AG09319 (cell line): Measurements from ENCODE around the gene AMMECR1.

Experiments
- DNase-seq: peaks from one replicate; pipeline ENCODE4 v3.0.0-alpha.2; 2010; ENCODE audit warnings: low read depth; ENCODE audit errors: extremely low read depth
- CTCF ChIP-seq: IDR thresholded peaks from 2 replicates; pipeline ENCODE4 v1.5.1; 2011; ENCODE audit warnings: low read depth, mild to moderate bottlenecking, inconsistent platforms, low read length, moderate library complexity

The AMMECR1 gene

GRCh38 chrX:110212299-110212698, 105.6 kb downstream of the AMMECR1 start:
- TF ChIP-seq CTCF = no peak; the same call in 1 of the 2 replicates
- DNase-seq = no peak

GRCh38 chrX:110211340-110211739, 106.5 kb downstream of the AMMECR1 start:
- no peak for TF ChIP-seq CTCF
- DNase-seq = no peak

DNA sequence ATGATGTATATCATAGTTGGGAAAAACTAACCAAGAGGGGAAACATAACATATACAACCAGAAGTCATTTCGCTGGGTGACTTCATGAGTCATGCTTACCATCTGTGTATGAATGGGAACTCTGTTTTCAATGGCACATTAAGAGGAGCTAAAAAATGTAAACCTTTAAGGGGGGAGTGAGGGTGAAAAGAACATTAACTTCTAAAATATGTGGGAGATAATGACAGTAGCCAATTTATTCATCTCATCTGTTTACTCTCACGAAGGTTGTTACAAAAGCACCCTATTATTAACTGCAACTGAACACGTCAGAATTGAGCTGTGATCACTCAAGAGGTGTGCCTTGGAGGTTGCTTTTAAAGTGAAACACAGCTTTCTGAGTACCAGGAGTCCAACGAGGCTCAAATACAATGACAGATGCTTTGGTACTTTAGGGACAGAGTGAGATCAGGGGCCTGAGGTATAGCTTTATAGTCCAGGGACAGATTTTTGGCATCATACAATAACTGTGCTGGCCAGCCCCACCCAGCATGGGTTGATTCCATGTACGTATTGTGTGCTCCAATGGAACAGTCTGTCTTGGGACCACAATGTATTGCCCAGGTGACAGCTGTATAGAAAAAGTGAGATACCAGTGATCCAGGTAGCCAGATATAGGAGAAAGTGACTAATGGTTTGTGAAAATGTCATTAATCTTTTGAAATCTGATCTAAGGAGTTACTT, 107.3 kb downstream of the AMMECR1 start:
- TF ChIP-seq CTCF = no peak
- DNase-seq = peak; percentile 18

- TF ChIP-seq CTCF = no peak
- DNase-seq = no peak
These were observed 109.8 kb downstream of the AMMECR1 start for GRCh38 chrX:110208092-110208491.

- peak; percentile 18 for DNase-seq
- no peak for TF ChIP-seq CTCF
These were observed 112.9 kb downstream of the AMMECR1 start for GRCh38 chrX:110204986-110205385.

GRCh38 chrX:110201799-110202198, 116.1 kb downstream of the AMMECR1 start:
- no peak for DNase-seq
- TF ChIP-seq CTCF = no peak

DNA sequence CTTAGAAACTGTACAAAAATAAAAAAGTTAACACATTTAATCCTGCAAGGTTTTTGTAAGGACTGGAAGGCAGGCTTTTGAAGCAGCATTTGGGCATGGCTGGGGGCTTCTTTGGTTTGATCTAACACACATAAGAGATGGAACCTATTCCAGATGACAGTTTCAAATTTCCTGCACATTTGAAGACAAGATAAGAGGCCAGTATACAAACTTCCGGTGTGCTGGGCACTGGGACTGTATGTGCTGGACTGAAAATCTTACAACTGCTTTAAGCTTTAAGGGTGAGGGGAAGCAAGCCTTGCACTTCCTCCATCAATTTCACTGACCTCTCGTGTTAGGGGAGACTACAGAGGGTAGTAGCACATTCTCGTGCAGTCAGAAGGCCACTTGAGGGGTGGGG, 122.9 kb downstream of the AMMECR1 start:
- no peak for DNase-seq
- no peak for TF ChIP-seq CTCF
